CD1c-positive myeloid dendritic cell (primary cell): ENCODE data around the gene CDH23.
A peak's percentile ranks its signal among the peaks of the same experiment; 100 is the strongest.

Experiments
- DNase-seq: peaks from one replicate; pipeline ENCODE4 v3.0.0-alpha.2; 2016; ENCODE audit errors: extremely low spot score

CDH23 gene

GRCh38 chr10:71605263-71605962 lies 208.7 kb downstream of the CDH23 start:
- DNase-seq: no peak

GRCh38 chr10:71606257-71607081 lies 209.7 kb downstream of the CDH23 start:
- DNase-seq: no peak

DNA sequence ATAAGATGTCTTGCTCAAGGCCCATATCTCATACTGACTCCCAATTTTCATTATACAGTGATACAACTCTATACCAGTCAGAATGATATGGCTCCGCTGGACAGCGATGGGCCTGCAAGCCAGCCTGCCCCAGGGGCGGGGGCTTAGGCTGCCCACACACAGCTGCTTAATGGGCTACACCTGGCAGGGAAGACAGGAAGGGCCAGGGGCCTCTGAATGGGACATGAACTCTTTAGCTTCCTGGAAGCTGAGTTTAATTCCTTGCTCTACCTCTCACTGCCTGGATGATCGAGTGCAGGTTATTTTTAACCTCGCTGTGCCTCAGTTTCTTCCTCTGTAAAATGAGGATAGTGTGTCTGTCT lies 210.3 kb downstream of the CDH23 start:
- no peak for DNase-seq

GRCh38 chr10:71608819-71609768 lies 212.4 kb downstream of the CDH23 start:
- peak; percentile 75 for DNase-seq

DNA sequence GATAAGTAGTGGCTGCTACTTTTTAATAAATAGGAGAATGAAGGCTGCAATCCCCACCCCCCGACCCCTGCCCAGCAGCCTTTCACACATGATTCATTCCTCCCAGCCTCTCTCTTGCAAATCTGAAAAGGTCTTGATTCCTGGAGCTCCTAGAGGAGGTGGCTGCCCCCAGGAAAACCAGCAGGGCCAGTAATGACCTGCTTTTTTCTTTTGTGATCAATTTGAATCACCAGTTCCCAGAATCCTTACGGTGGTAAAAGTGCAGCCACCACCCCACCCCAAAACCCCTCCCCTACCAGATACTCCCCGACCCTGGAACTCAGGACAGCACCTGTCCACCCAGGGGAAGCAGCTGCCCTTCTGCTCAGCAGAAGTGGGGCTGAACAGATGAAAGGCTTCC lies 213.9 kb downstream of the CDH23 start:
- DNase-seq: no peak

- DNase-seq: no peak
Measured at GRCh38 chr10:71611131-71611530, 214.4 kb downstream of the CDH23 start.

- no peak for DNase-seq
Measured at GRCh38 chr10:71611709-71612422, 215.1 kb downstream of the CDH23 start.

- peak; percentile 49 for DNase-seq
Measured at GRCh38 chr10:71613261-71613777, 216.6 kb downstream of the CDH23 start.

DNA sequence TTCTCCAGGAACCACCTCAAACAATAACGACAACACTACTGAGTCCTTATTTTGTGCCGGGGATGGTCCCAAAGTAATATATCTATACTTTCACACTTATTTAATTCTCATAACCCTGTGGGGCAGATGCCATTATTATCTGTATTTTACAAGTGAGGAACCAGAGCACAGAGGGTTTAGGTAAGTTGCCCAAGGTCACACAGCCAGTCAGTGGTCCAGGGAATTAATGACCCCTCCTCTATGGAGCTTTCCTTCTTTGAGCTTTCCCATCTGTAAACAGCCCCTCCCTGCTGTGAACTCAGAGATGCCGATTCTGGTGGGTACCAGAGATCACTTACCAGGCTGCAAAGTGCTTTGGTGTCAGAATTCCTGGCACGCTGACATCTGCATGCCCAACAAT lies 217.2 kb downstream of the CDH23 start:
- DNase-seq: no peak

DNA sequence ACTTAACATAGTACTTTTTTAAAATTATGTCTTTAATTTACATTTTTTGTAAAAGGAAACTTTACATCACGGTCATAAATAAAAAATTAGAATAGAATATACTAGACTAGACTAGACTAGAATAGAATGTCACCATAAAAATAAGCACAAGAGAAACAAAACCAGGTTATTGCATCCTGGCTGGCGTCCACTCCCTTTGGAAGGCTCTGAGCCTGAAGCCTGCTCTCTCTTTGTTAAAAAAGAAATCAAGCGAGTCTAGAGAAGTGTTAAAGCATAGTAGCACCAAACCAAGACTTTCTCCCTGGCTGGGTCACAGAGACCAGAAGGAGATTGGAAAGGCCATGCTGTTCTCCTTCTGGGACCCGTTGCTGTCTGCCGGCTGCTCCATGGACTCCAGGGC lies 218.2 kb downstream of the CDH23 start:
- DNase-seq: no peak

- DNase-seq: no peak
Measured at GRCh38 chr10:71615538-71616329, 219.0 kb downstream of the CDH23 start.

DNA sequence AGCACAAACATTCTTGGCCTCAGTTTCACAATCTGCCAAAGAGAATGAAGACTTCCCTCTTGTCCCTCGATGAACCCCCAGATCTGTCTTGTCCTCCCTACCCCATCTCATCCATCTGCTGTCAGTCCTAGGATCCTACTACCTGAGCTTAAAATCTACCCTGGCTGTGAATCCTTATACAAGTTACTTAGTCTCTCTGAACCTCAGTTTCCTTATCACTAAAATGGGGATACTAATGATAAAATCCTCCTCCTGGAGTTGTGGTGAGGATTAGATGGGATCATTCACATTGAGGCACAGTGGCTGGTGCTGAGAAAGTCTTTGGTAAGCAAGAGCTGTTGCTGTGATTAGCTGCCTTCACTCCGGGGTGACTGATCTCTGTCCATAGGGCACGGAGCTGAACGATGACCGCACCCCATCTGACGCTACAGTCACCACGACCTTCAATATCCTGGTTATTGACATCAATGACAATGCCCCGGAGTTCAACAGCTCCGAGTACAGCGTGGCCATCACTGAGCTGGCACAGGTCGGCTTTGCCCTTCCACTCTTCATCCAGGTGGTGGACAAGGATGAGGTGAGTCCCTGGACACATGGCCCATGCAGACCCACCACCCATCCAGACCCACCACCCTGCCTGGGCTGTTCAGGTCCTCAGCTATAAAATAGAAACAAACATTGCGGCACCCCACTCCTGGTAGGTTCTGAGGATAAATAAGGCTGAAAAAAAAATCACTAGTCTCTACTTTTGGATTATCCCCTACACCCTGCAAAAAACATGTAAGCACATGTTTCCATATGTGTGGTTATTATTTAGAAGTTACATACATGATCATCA lies 220.3 kb downstream of the CDH23 start:
- no peak for DNase-seq

GRCh38 chr10:71618176-71618575 lies 221.5 kb downstream of the CDH23 start:
- DNase-seq: no peak

DNA sequence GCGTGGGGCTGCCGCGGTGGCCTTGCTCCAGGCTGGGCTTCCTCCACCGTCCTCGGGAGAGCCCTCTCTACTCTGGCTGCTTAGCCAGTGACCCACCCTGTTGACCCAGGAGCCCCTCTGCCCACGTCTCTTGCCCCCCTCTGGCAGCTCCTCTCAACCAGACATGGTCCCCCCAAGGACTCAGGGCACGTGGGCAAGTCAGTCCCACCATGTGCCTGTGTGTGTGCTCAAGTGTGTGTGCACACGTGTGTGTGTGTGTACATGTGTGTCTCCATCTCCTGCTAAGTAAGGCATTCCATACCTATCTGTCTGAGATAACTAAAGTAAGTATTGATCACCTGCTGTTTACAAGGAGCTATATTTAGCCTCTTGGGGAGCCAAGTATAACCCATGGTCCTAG lies 221.9 kb downstream of the CDH23 start:
- DNase-seq: no peak

- no peak for DNase-seq
Measured at GRCh38 chr10:71620642-71621041, 223.9 kb downstream of the CDH23 start.

- no peak for DNase-seq
Measured at GRCh38 chr10:71621231-71622153, 224.8 kb downstream of the CDH23 start.

GRCh38 chr10:71622154-71622526 lies 225.4 kb downstream of the CDH23 start:
- no peak for DNase-seq

DNA sequence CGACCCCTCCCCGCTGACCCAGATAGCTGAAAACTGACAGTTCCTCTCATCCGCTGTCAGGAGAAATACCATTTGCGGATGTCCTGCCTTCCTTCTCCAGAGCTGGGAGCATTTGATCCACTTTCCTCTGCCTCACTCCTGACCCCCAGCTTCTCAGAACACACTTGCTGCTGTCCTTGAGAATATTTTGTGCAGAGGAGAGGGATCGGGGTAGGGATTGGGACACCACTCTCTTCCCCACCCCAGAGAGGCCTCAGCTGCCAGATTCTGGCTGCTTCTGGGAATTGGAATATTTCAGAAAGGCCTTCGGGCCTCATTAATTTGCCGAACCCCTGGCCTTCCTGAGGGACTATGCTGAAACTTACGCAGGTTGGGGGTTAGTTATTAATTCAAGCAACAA lies 225.9 kb downstream of the CDH23 start:
- DNase-seq: no peak
